GM04503 (cell line): ENCODE measurements around the gene RAB41.
"Not testable (repeated sequence)": the region's sequence is repeated elsewhere in the genome, so short reads cannot be mapped to it uniquely, and the experiment has no call there.

ENCODE experiments used
- DNase-seq: peaks from one replicate; pipeline ENCODE4 v3.0.0-alpha.2; 2012; ENCODE audit warnings: low read depth

RAB41 gene

DNA sequence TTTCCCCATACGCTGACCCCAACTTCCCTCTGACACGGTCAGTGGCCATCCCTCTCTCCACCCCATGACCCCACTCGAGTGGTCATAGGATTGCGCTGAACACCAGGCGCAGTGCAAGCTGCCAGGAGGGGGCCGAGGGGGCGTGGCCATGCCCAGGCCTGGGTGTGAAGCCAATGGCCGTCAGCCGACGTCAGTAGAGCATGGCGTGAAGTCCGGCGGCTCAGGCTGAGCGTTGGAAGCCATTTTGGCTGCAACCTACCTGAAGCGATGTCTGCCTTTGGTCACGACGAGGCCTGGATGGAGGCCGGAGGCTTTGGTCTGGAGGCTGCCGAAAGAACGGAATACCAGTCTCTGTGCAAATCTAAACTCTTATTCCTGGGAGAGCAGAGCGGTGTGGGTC is at the start of gene RAB41:
TSS of gene RAB41 (plus strand) at position 222 of the 400 bp plus-strand sequence. CDS start at position 268, 46 bp downstream.
- DNase-seq: no peak

DNA sequence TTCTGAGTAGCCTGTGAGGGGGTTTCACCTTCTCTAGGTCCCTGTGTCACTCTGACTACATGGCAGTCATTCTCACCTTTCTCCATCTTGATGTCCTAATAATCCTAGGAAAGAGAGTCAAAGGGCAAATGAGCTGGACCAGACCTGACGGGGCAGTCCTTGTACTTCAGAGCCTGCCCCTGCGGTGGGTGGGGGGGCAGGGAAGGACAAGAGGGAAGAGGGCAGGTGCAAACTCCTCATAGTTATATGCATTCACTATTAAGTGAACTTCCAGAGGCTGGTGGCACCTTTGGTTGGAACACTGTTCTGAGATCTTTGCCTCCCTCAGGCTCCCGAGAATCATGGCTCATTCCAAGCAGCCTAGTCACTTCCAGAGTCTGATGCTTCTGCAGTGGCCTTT is 47.6 kb upstream of the RAB41 start, which contains the start of gene AWAT1:
TSS of gene AWAT1 (plus strand) at position 301 of the 400 bp plus-strand sequence. CDS start at position 342, 41 bp downstream.
- DNase-seq: no peak

DNA sequence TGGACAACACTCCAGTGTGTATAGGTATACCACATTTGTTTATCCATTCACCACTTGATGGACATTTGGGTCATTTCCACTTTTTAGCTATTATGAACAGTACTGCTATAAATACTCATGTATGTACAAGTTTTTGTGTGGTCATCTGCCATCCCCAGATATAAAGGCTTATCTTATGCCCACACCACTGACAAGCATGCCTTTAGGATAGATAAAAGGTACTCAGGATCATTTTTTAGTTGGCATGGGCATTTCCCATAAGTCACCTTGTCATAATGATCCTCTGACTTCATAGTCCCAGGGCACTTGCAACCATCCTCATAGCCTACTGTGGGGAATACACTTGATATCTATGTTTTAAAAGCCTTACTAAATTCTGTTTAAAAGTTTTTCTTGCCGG is 41.2 kb upstream of the RAB41 start:
- DNase-seq: no peak

DNA sequence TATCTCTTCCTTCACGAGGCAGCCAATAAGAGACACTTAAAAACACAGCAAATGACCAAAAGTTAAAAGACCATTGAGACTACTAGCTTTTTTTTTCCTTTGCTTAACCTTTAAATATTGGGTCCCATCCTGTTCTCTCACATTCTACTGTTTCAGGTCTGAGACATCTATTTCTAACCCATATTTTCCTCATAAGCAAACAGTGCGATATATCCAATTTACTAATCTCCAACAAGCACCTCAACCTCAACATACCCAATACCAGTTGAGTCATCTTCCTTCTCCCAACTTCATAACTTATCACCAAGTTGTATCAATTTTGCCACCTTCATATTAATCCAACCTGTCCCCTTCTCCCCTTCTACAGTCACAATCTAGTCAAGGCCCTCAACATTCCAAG is 40.5 kb upstream of the RAB41 start:
- no peak for DNase-seq

DNA sequence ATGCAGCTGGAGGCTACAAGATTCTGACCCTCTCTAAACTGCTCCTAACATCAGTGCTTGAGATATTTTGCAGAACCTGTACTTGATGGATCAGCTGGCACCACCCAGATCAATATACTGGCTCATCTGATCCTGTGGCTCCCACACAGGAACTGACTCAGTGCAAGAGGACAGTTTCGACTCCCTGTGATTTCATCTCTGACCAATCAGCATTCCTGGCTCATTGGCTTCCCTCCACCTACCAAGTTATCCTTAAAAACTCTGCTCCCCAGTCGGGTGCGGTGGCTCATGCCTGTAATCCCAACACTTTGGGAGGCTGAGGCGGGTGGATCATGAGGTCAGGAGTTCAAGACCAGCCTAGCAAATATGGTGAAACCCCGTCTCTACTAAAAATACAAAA is 38.4 kb upstream of the RAB41 start:
- DNase-seq: not testable (repeated sequence)

DNA sequence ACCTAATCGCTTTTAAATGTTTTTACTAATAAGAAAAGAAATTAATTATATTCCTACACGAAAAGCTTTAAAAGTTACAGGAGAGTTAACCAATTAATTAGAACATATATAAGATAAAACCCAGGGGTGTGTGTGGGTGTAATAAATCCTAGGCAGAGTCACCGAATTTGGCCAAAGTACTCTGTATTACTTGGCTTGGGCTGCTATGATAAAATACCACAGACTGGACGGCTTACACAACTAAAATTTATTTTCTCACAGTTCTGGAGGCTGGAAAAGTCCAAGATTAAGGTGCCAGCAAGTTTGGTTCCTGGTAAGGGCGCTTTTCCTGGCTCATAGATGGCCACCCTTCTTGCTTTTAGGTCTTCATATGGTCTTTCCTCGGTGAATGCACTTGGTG is 37.1 kb upstream of the RAB41 start:
- DNase-seq: no peak

DNA sequence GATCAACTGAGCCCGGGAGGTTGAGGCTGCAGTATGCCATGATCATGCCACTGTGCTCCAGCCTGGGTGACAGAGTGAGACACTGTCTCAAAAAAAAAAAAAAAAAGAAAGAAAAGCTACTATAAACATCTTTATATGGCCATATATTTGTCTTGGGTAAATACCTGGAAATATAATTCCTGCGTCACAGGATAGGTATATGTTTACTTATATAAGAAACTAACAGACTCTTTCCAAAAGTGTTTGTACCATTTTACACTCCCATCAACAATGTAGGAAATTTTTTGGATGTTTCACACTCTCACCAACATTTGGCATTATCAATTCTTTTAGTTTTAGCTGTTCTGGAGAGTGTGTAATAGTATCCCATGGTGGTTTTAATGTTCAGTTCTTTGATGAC is 34.7 kb upstream of the RAB41 start:
- DNase-seq: no peak

DNA sequence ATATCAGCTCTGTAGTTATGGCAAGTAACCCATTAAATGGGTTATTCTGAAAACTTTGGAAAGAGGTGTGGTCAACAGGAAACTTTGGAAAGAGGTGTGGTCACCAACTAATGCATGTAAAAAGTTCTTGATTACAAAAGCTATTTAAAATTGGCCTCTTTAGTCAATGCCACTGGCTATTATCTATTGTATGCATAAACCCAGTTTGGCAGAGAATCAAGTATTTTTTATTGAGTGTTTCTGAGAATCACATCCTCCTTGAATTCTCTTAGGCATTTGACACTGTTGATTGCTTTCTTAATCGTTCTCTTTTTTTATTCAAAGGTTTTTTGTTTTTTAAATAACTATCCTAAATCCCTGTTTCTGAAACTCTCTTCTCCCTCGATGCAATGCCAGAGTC is 29.5 kb upstream of the RAB41 start:
- no peak for DNase-seq

DNA sequence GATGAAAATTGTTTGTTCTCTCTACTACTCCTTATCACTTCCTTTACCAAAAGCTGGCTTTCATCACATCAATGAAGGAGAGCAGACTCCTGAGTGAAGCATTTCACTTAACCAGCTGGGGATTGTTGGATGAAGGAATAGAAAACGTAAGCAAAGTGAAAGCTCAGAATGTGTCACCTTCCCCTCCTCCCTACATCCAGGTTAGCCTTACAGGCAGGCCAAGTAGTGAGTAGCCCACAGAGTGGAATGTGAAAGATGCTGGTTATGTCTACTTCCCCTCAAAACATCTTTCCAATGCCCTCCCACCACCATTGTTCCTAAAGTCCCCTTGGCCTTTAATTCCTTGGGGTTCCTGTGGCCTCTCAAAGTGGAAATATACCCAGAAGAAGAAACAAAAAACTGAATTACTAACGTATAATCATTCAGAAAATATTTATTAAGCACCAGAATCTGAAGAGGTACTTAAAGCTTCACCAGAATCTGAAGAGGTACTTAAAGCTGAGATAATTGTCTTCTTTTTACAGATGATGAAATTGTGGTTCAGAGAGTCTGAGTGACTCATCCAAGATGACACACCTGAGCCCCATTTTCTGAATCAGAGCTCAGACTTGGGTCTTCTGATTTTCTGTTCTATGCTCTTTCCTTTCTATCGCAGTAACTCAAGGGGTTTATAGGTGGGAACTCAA is 28.5 kb upstream of the RAB41 start:
- DNase-seq: no peak

DNA sequence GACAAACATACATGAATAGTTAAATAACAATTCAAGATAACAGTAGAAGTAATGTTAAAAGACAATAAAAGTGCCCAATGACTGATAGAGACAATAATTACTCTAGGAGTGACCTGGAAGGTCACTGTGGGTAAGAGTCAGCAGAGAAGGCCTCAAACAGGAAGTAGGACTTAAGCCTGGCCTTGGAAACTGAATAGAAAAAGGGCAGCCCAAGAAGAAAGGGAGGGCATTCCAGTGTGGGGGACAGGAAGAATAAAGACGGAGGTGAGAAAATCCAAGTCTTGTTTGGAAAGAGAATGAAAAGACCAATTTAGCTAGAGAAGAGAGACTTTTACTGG is 27.9 kb upstream of the RAB41 start:
- DNase-seq: no peak

DNA sequence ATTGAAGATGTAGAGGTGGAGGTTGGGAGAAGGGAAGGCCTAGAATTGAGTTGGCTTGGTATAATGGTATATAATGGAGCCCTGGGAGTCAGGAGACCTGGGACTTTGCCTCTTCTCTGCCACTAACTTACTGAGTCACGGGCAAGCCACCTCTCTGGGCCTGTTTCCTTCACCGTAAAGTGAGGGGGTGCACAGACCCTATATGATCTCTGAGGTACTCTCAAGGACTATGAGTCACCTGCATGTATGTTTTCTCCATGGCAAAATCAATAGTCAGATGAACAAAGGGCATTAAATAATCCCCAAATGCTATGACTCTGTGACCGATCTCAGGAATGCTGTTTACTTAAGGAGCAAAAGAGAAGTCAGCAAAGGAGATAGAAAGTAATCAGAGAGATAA is 27.1 kb upstream of the RAB41 start:
- no peak for DNase-seq

DNA sequence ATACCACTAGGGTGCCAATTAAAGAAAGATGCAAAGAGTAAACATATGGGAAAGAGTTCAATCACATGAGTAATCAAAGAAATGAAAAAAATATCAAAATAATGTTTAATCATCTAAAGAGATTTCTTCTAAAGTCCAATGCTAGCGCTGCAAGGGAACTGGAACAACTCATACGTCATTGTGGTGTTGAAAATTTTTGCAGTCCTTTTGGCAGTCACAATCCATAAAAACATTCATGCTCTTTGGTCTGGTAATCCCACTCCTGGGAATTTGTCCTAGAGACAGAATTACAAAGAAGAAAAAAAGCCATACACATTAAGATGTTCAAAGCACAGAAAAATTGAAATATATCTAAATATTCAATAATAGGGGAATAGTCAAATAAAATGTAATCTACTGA is 26.5 kb upstream of the RAB41 start:
- DNase-seq: no peak

DNA sequence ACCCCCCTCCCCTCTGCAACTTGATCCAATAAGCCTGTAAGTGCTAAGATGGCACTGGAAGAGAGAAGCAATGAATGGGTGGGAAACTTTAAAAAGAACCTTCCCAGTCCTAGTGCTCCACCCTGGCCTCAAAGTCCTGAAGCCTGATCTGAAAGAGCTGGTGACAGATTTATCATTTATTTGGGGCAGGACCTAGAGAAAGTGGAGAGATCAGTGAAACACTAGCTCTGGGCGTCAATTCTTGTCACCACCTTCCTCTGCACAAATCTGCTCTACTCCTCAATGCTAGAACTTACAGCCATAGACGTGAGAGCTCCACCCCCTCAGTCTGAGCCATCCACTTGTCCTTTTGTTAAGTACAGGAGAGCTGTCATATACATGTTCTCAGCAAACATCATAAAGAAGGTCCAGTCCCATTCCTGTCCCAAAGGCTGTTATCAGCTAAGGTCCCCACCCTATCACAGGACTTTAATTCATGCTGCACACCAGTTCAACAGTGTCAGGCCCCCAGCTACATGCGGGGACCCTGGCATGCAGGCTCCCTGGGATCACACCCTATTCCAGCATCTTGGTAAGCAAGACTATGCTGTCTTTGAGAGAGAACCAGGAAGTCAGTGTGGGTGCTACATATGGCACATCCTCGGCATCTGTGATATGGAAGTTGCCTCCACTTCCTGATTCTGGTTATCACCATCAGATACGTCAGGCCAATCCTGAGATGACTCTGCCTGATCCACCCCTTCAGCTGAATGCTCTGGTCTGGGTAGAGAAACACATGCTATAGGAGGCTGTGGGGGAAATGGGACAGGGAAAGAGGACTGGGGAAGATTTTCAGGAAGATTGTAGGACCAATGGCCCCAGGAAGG is 24.3 kb upstream of the RAB41 start:
- DNase-seq: no peak

DNA sequence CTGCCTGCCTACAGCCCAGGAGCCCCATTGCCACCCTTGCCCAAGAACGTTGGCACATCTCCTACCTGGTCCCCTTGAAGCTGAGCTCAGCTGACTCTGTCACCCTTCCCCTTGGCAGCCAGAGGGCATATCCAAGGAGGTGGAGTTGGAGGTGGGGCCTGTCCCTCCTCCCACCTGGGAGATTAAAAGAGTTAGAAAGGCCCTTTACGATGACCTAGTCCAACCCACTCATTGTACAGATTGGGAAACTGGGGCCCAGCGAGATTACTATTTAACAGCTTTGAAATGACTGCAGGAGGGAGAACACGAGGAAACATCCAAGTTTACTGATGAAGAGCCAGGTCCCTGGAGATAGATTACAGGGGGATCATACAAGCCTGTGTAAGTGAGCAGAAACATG is 21.9 kb upstream of the RAB41 start, which contains the start of gene P2RY4:
TSS of gene P2RY4 (minus strand) at position 101 of the 400 bp plus-strand sequence. CDS start 580 bp downstream, outside the sequence.
- DNase-seq: no peak

DNA sequence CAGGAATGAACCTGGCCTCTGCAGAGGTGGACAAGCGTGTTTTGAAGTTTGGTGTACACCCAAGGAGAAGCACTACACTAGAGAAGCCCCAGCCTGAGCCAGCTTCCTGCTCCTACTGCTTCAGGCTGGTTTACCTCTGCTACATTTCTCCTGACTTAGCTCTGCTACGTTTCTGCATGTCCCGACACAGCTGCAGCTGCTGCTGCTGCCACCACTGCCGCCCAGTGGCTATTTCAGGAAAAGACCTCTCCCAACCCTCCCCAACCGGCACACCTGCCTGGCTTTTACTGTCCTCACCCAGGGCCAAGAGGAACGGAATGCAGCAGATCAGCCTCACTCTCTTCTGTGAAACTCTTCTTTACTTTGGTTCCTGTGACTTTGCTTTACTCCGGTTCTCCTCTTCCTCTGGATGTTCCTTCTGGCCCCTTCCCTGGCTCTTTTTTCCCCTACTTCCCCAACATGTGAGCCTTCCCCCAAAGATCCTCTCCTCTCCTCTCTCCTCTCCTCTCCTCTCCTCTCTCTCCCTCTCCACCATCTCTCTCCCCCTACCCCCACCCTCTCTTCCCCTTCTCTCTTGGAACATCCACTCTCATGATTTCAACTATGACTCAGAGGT is 18.9 kb upstream of the RAB41 start:
- DNase-seq: no peak

DNA sequence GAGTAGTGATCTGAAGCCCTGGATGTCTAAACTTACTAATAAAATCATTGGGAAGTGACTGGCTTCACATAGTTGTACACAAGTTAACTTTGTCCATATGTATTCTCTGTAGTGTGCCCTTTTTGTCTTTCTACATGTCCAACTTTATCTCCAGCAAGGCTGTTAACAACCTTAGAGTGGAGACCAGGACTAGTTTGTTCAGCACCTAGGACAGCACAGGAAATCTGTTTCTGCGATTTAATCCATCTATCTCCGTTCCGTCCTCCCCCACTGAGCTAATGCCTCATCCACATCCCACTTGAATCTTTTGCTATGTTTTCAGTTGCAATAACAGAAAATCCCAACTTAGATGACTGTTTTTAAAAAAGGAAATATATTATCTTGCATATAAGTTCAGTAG is 17.2 kb upstream of the RAB41 start:
- DNase-seq: no peak

DNA sequence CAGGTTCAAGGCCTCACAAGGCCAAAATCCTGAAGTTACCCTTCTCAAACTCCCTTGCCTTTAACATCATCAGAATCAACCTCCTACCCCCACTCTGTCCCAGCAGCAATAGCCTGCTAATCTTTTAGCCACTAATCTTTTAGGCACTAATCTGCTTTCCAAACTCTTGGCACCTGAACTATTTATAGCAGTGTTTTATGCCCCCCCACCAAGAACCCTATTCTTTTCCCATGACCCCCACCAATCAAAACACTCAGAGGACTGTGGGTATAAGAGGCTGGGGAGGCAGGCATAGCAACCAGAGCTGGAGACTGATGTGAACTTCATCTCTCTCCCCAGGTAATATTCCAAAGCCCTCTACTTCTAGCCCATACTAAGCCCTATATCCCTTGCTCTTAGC is 13.9 kb upstream of the RAB41 start, which contains the start of gene ARR3:
TSS of gene ARR3 (plus strand) at position 301 of the 400 bp plus-strand sequence. CDS start 1,052 bp downstream, outside the sequence.
- no peak for DNase-seq

DNA sequence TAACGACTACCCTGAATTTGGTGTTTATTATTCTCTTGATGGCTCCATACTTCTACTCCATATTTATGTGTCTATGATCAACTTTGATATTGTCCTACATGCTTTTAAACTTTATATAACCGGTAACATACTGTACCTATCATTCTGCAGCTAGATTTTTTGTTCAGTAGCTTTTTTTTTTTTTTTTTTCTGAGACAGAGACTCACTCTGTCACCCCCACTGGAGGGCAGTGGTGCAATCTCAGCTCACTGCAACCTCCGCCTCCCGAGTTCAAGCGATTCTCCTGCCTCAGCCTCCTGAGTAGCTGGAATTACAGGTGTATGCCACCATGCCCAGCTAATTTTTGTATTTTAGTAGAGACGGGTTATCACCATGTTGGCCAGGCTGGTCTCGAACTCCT is 7.9 kb upstream of the RAB41 start:
- DNase-seq: not testable (repeated sequence)

DNA sequence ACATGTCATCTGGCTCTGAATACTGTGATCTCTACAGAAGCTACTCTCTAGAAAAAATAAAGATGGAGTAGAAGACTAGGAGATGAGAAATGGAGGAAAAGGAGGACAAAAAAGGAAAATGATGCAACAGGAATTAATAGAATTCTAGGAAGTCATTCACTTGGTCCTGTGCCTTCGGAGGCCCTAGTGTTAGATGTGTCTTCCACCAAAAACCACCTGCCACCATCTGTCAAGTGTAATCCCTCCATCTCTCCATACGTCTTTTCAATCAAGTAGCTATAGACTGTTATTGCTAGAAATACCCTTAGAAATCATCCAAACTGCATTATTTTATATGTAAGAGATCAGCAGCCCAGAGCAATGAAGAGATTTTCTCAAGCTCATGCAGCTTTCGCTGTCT is 2.9 kb upstream of the RAB41 start:
- no peak for DNase-seq

DNA sequence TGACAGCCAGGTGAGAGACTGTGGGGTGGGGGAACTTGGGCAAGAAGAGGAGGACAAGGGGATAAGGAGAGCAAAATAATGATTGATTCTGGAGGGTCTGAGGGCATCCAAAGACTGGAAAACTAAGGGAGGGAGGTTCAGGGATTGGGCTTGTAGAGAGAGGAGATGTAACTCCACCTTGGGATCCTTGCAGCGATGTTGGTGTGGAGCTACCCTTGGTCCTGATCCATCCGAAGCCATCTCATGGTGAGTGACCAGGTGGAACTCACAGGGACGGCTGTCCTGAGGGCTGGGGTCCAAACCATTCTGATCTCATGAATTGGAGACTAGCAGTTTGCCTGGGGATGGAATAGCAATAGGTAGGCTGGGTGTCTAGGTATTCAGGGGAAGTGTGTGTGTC is 1.4 kb upstream of the RAB41 start:
- no peak for DNase-seq

DNA sequence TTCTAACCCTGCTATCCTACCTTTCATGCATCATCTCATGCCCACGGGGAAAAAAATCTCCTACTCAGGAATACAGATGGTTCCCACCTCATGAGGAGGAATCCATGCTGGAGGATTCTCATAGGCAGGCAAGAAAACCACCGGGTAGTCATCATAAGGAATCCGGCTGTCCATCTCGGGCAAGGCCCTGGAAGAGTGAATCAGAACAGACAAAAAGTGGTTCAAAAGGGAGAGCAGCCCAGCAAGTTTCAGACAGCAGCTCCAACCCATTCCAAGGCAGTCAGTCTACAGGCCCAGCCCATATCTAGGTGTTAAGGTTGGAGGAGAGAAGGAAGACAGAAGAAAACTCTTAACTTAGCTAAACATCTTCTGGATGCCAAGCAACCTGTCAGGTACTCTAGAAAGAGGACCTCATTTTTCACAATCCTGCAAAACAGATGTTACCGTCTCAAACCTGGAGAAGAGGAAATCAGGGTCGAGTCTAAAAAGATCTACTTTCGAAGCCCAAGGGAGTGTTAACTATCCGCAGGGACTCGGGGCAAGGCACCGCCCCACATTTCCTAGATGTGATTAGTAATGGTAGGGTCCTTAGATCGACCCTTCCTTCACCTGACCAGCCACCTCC is 7.3 kb downstream of the RAB41 start:
- no peak for DNase-seq
